CD4-positive, alpha-beta T cell (primary cell): Measurements from ENCODE around the gene HOXA7. TPM values are rescaled to one million over a fixed set of nuclear protein-coding genes. Genes with fewer than 3 reads are reported as not detected.

ENCODE experiments used
- ATAC-seq: fragments of 200-7000 bp; cut with Tn5 transposase; one replicate; pipeline ENCODE4 v1.10.0; 2022; ENCODE audit warnings: mild to moderate bottlenecking; ENCODE audit not compliant: poor library complexity
- CTCF ChIA-PET: fragments of 350-600 bp; sonication (Branson Sonifier 250); formaldehyde crosslinking; loops from one replicate; lab custom pipeline; 2021; ENCODE audit warnings: antibody characterized with exemption, inconsistent platforms; lab: Charles Lee
- POLR2A ChIA-PET: fragments of 350-600 bp; sonication (Branson Sonifier 250); formaldehyde crosslinking; loops from one replicate; lab custom pipeline; 2021; ENCODE audit warnings: antibody characterized with exemption, inconsistent platforms; lab: Charles Lee
- DNase-seq, 14 experiments: peaks; one replicate each; pipeline ENCODE4 v3.0.0-alpha.2; 2013 to 2020; ENCODE audit warnings: mixed read lengths in 2 of 14
- H3K27ac ChIP-seq, 2 donors: one replicate each; pipeline versions ENCODE4 v1.5.1 to v1.7.0; 2013; ENCODE audit warnings: low read length in 2 of 2, low read depth in 1 of 2, mild to moderate bottlenecking in 1 of 2
- H3K27me3 ChIP-seq, 2 experiments: 1 replicate in 1 of 2; 2 replicates in 1 of 2; pipeline versions ENCODE4 v1.6.1 to v1.7.0; 2013; ENCODE audit warnings: low read length in 2 of 2, control low read depth in 1 of 2, mild to moderate bottlenecking in 1 of 2, moderate library complexity in 1 of 2; ENCODE audit not compliant: insufficient read depth in 2 of 2, control insufficient read depth in 1 of 2
- H3K36me3 ChIP-seq: one replicate; pipeline ENCODE4 v1.6.1; 2013; ENCODE audit warnings: low read length, control low read depth; ENCODE audit not compliant: insufficient read depth
- H3K4me1 ChIP-seq: one replicate; pipeline ENCODE4 v1.6.1; 2013; ENCODE audit warnings: low read length, control low read depth; ENCODE audit not compliant: insufficient read depth
- H3K4me3 ChIP-seq: one replicate; pipeline ENCODE4 v1.5.1; 2013; ENCODE audit warnings: mild to moderate bottlenecking, low read length, moderate library complexity
- H3K9me3 ChIP-seq, 2 experiments: 1 replicate in 1 of 2; 2 replicates in 1 of 2; pipeline versions ENCODE4 v1.6.1 to v1.7.0; 2013; ENCODE audit warnings: low read length in 2 of 2, mild to moderate bottlenecking in 2 of 2, control low read depth in 1 of 2, moderate library complexity in 1 of 2; ENCODE audit not compliant: control insufficient read depth in 1 of 2, insufficient read depth in 1 of 2
- H3K27ac Mint-ChIP-seq: one replicate; pipeline ENCODE4 v1.8.0; 2020; ENCODE audit warnings: mixed read lengths
- H3K27me3 Mint-ChIP-seq: one replicate; pipeline ENCODE4 v1.8.0; 2021; ENCODE audit warnings: mixed read lengths
- H3K36me3 Mint-ChIP-seq: one replicate; pipeline ENCODE4 v1.8.0; 2021; ENCODE audit warnings: low read depth, mixed read lengths
- H3K4me1 Mint-ChIP-seq: one replicate; pipeline ENCODE4 v1.8.0; 2021; ENCODE audit warnings: low read depth, mixed read lengths
- H3K4me3 Mint-ChIP-seq: one replicate; pipeline ENCODE4 v1.8.0; 2020; ENCODE audit warnings: mild to moderate bottlenecking, mixed read lengths
- H3K9me3 Mint-ChIP-seq: one replicate; pipeline ENCODE4 v1.8.0; 2020; ENCODE audit warnings: mixed read lengths
- intact Hi-C, 2 experiments: fragments of 100-400 bp; cut with DNase I in 1 of 2; cut with micrococcal nuclease in 1 of 2; formaldehyde crosslinking; loops; one replicate each; pipeline versions ENCODE4 v1.15.1 to v1.9.0; 2023 to 2025; cut with DNase I, micrococcal nuclease
- total RNA-seq, 174 experiments: library from RNA in 2 of 174; stranded (reverse) in 2 of 174; gene quantifications; one replicate each; pipeline ENCODE4 v1.2.3 and lab custom pipeline; 2021 to 2026
- TF ChIP-seq, protein P1 (sequence below): fragments of 200-600 bp; IDR thresholded peaks from one replicate; pipeline ENCODE4 v1.8.0; 2022; ENCODE audit warnings: antibody characterized with exemption, mild to moderate bottlenecking

HOXA7 gene
- total RNA-seq, 2 experiments from 2014 or later: not detected

- H3K27ac Mint-ChIP-seq: peak overlapping the region; percentile 50
- H3K36me3 Mint-ChIP-seq: no peaks in the 10 kb centered on the region
- H3K9me3 ChIP-seq: peaks cover 5 to 61% of the 10 kb centered on the region in 2 experiments
- no peaks in the 10 kb centered on the region for H3K9me3 Mint-ChIP-seq
- H3K4me1 ChIP-seq: peaks cover 59% of the 10 kb centered on the region
- no peak overlapping the region for H3K27ac ChIP-seq
- ATAC-seq (no peak), DNase-seq (peak in 2 of 14 experiments; percentile 0 to 32)
- no peak overlapping the region for H3K4me3 ChIP-seq
- ChIA-PET POLR2A (interaction anchor here (0.6 to 2.5 kb wide), 4 partner anchors 11 to 18 kb away, joined by 3 to 14 read pairs (median 8); no protein-coding TSS in a partner anchor), CTCF (interaction anchor here (1.0 to 2.9 kb wide), 4 partner anchors 11 to 24 kb away, joined by 3 to 10 read pairs (median 8); partner anchors contain the start of gene HOXA7)
- intact Hi-C loops: loop anchor here in 1 of 2 experiments (2.0 kb wide), 1 partner anchor 14 kb away; no protein-coding TSS in a partner anchor
- TF ChIP-seq, protein P1, sequence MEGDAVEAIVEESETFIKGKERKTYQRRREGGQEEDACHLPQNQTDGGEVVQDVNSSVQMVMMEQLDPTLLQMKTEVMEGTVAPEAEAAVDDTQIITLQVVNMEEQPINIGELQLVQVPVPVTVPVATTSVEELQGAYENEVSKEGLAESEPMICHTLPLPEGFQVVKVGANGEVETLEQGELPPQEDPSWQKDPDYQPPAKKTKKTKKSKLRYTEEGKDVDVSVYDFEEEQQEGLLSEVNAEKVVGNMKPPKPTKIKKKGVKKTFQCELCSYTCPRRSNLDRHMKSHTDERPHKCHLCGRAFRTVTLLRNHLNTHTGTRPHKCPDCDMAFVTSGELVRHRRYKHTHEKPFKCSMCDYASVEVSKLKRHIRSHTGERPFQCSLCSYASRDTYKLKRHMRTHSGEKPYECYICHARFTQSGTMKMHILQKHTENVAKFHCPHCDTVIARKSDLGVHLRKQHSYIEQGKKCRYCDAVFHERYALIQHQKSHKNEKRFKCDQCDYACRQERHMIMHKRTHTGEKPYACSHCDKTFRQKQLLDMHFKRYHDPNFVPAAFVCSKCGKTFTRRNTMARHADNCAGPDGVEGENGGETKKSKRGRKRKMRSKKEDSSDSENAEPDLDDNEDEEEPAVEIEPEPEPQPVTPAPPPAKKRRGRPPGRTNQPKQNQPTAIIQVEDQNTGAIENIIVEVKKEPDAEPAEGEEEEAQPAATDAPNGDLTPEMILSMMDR: no peak
- H3K4me3 Mint-ChIP-seq: peak overlapping the region; percentile 74
- H3K36me3 ChIP-seq: no peaks in the 10 kb centered on the region
- peaks cover 45% of the 10 kb centered on the region for H3K4me1 Mint-ChIP-seq
- peaks cover 84% of the 10 kb centered on the region for H3K27me3 Mint-ChIP-seq
- H3K27me3 ChIP-seq: peaks cover 80 to 96% of the 10 kb centered on the region in 2 experiments
These were observed 15.9 kb upstream of the HOXA7 start for GRCh38 chr7:27172315-27172774.

- Mint-ChIP-seq H3K9me3 (no peaks in the 10 kb centered on the region), H3K4me3 (peak overlapping the region; percentile 74), H3K36me3 (no peaks in the 10 kb centered on the region), H3K27ac (peak overlapping the region; percentile 50), H3K4me1 (peaks cover 51% of the 10 kb centered on the region), H3K27me3 (peaks cover 84% of the 10 kb centered on the region)
- Histone ChIP-seq H3K4me1 (peaks cover 64% of the 10 kb centered on the region), H3K27me3 (peaks cover 82 to 100% of the 10 kb centered on the region in 2 experiments), H3K27ac (no peak overlapping the region), H3K9me3 (peaks cover 5 to 66% of the 10 kb centered on the region in 2 experiments), H3K4me3 (no peak overlapping the region), H3K36me3 (no peaks in the 10 kb centered on the region)
- TF ChIP-seq, protein P1: no peak
- DNase-seq: peak in 2 of 14 experiments; percentile 32 to 36
- no peak for ATAC-seq
- CTCF ChIA-PET: interaction anchor here (1.7 to 2.9 kb wide), 5 partner anchors 8 to 25 kb away, joined by 3 to 10 read pairs (median 6); partner anchors contain the start of gene HOXA7
- POLR2A ChIA-PET: interaction anchor here (0.6 to 2.5 kb wide), 5 partner anchors 10 to 19 kb away, joined by 3 to 14 read pairs (median 6); no protein-coding TSS in a partner anchor
- intact Hi-C loops: loop anchor here (2.0 kb wide), 3 partner anchors 13 to 1315 kb away; partner anchors contain the start of gene HOXA11 (in 1 of the 2)
These were observed 15.3 kb upstream of the HOXA7 start for GRCh38 chr7:27171637-27172314.

DNA sequence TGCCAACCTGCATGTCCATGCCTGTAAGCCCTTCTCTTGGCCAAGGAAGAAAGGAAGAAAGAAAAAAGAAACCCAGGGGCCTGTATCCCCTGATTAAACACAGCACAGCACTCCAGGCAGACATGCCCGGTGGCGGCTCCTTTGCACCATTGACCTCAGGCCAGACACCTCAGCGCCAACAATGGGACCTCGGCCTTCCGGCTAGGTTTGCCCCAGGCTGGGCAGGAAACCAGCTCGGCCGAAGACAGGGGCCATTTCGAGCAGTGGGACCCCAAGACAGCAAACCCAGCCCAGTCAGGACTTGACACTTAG lies 14.8 kb upstream of the HOXA7 start:
- intact Hi-C loops: loop anchor here (2.0 kb wide), 2 partner anchors 14 to 1314 kb away; partner anchors contain the start of gene HOXA11 (in 1 of the 2)

More for the DNA sequence above, 14.8 kb upstream of the HOXA7 start:
- Histone ChIP-seq H3K27me3 (peaks cover 85 to 100% of the 10 kb centered on the region in 2 experiments), H3K4me3 (no peak overlapping the region), H3K9me3 (peaks cover 5 to 71% of the 10 kb centered on the region in 2 experiments), H3K36me3 (no peaks in the 10 kb centered on the region), H3K27ac (no peak overlapping the region), H3K4me1 (peaks cover 69% of the 10 kb centered on the region)
- ChIA-PET CTCF (interaction anchor here (1.7 to 2.9 kb wide), 5 partner anchors 9 to 25 kb away, joined by 3 to 10 read pairs (median 6); partner anchors contain the start of gene HOXA7), POLR2A (interaction anchor here (2.1 to 2.5 kb wide), 2 partner anchors 10 to 12 kb away, joined by 6 to 14 read pairs; no protein-coding TSS in a partner anchor)
- Mint-ChIP-seq H3K36me3 (no peaks in the 10 kb centered on the region), H3K4me1 (peaks cover 54% of the 10 kb centered on the region), H3K4me3 (peak overlapping the region; percentile 74), H3K27me3 (peaks cover 84% of the 10 kb centered on the region), H3K27ac (peak overlapping the region; percentile 50), H3K9me3 (no peaks in the 10 kb centered on the region)
- no peak for ATAC-seq
- DNase-seq: peak in 1 of 14 experiments; percentile 32
- TF ChIP-seq, protein P1: no peak
